PC-3 (cell line): ENCODE data around the gene CEBPB.

Experiments used
- EZH2 ChIP-seq: fragments of 300-600 bp; sonication (generic); IDR thresholded peaks from one replicate; pipeline ENCODE4 v1.6.1; 2017; ENCODE audit warnings: antibody characterized with exemption, mild to moderate bottlenecking, low read length; ENCODE audit not compliant: unreplicated experiment
- TF ChIP-seq, protein P1 (sequence below): fragments of 300-600 bp; sonication (generic); conservative IDR thresholded peaks from 2 replicates; pipeline ENCODE4 v1.5.1; 2017; ENCODE audit warnings: antibody characterized with exemption, low read depth, mild to moderate bottlenecking, low read length

DNA sequence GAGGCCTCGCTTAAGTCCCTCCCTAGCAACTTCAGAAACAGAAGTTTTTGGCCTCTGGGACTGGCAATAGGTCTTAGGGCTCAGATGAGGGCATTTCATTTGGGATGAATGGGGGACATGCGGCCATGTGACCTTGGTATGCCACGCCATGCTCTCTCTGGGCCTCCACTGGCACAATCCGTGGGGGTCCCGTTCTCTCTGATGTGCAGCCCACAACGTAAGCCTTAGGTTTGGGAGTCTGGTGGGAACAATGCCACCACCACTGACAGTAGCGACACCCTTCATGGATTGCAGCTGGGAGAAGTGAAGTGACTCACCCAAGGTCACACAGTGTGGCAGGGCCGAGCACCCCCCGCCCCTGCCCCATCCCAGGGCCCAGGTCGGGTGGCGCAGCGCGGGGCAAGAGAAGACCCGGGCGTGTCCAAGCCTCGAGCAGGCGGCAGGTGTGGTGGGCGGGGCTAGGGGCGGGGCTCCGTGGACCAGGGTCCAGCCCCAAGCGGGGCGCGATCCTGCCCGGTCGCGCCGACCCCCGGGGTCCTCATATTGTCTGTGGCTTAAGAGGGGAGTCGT is 864 bp upstream of the CEBPB start:
- TF ChIP-seq EZH2, result no peak
- TF ChIP-seq, protein P1, sequence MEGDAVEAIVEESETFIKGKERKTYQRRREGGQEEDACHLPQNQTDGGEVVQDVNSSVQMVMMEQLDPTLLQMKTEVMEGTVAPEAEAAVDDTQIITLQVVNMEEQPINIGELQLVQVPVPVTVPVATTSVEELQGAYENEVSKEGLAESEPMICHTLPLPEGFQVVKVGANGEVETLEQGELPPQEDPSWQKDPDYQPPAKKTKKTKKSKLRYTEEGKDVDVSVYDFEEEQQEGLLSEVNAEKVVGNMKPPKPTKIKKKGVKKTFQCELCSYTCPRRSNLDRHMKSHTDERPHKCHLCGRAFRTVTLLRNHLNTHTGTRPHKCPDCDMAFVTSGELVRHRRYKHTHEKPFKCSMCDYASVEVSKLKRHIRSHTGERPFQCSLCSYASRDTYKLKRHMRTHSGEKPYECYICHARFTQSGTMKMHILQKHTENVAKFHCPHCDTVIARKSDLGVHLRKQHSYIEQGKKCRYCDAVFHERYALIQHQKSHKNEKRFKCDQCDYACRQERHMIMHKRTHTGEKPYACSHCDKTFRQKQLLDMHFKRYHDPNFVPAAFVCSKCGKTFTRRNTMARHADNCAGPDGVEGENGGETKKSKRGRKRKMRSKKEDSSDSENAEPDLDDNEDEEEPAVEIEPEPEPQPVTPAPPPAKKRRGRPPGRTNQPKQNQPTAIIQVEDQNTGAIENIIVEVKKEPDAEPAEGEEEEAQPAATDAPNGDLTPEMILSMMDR, result no peak
